Muscle layer of colon (tissue), 2 donors: ENCODE results near the gene STK10.
"Not testable (repeated sequence)": the region's sequence is repeated elsewhere in the genome, so short reads cannot be mapped to it uniquely, and the experiment has no call there.

ENCODE experiments used
- H3K27ac ChIP-seq: one replicate; pipeline ENCODE4 v1.7.0; 2013; ENCODE audit warnings: low read depth, mild to moderate bottlenecking, low read length, moderate library complexity
- H3K27me3 ChIP-seq, 2 donors: one replicate each; pipeline ENCODE4 v1.7.0; 2013; ENCODE audit warnings: low read length in 2 of 2, mild to moderate bottlenecking in 2 of 2; ENCODE audit not compliant: insufficient read depth in 2 of 2, control insufficient read depth in 1 of 2
- H3K36me3 ChIP-seq: one replicate; pipeline ENCODE4 v1.7.0; 2013; ENCODE audit warnings: mild to moderate bottlenecking, low read length; ENCODE audit not compliant: insufficient read depth
- H3K4me1 ChIP-seq: one replicate; pipeline ENCODE4 v1.7.0; 2013; ENCODE audit warnings: mild to moderate bottlenecking, low read length; ENCODE audit not compliant: insufficient read depth
- H3K4me3 ChIP-seq, 2 donors: one replicate each; pipeline ENCODE4 v1.7.0; 2013; ENCODE audit warnings: low read length in 2 of 2, low read depth in 1 of 2, mild to moderate bottlenecking in 1 of 2, moderate library complexity in 1 of 2
- H3K9ac ChIP-seq: one replicate; pipeline ENCODE4 v1.7.0; 2013; ENCODE audit warnings: low read length
- H3K9me3 ChIP-seq: one replicate; pipeline ENCODE4 v1.7.0; 2013; ENCODE audit warnings: mild to moderate bottlenecking, low read length
- donor health status: abdominal sarcoma.
- donor health status: Adenocarcinoma of cecum.

The STK10 gene

DNA sequence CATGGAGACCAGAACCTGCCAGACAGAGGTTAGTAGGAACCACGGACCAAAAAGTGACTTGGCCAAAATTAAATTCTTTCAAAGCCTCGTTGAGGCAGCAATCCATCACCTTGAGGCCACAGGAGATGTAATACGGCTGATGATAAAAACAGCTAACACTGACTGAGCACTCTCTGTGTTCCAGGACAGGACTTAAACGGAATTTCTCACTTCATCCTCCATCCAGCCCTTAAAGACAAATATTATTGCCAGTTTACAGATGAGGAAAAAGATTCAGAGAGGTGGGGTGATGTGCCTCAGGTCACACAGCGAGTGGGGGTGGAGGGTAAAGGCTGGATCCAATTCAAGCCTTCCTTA is 25.1 kb downstream of the STK10 start:
- Histone ChIP-seq H3K36me3 (no peaks in the 10 kb centered on the region), H3K4me3 (no peak overlapping the region), H3K9ac (no peak overlapping the region), H3K4me1 (peaks cover 2% of the 10 kb centered on the region), H3K27ac (no peak overlapping the region), H3K27me3 (no peaks in the 10 kb centered on the region), H3K9me3 (no peaks in the 10 kb centered on the region)

GRCh38 chr5:172162323-172162986 is 25.6 kb downstream of the STK10 start:
- Histone ChIP-seq H3K27ac (no peak overlapping the region), H3K27me3 (no peaks in the 10 kb centered on the region), H3K4me1 (no peaks in the 10 kb centered on the region), H3K9ac (no peak overlapping the region), H3K36me3 (no peaks in the 10 kb centered on the region), H3K9me3 (no peaks in the 10 kb centered on the region), H3K4me3 (no peak overlapping the region)

DNA sequence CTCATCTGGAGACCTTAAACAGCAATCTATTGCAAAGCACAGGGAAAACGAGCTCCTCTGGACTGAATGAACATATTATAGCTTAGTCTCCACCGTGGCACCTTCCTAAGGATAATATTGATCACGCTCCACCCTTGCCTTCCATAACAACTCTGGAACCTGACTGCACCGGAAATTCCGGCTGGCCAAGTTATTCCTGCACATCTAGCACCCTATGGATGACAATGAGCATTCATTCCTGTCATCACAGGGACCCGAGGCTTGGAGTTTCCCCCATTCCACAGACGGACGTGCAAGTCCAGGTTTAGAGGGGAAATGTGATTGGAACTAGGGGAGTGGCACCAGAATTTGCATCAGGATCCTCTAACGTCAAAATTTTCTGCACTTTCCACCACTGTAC is 27.5 kb downstream of the STK10 start:
- no peaks in the 10 kb centered on the region for H3K4me1 ChIP-seq
- no peaks in the 10 kb centered on the region for H3K9me3 ChIP-seq
- no peak overlapping the region for H3K9ac ChIP-seq
- H3K36me3 ChIP-seq, result peaks cover 4% of the 10 kb centered on the region
- H3K27ac ChIP-seq, result no peak overlapping the region
- no peaks in the 10 kb centered on the region for H3K27me3 ChIP-seq
- no peak overlapping the region for H3K4me3 ChIP-seq

GRCh38 chr5:172159016-172159415 is 29.0 kb downstream of the STK10 start:
- Histone ChIP-seq H3K9ac (no peak overlapping the region), H3K4me1 (no peaks in the 10 kb centered on the region), H3K4me3 (no peak overlapping the region), H3K27me3 (no peaks in the 10 kb centered on the region), H3K36me3 (peaks cover 4% of the 10 kb centered on the region), H3K9me3 (no peaks in the 10 kb centered on the region), H3K27ac (no peak overlapping the region)

DNA sequence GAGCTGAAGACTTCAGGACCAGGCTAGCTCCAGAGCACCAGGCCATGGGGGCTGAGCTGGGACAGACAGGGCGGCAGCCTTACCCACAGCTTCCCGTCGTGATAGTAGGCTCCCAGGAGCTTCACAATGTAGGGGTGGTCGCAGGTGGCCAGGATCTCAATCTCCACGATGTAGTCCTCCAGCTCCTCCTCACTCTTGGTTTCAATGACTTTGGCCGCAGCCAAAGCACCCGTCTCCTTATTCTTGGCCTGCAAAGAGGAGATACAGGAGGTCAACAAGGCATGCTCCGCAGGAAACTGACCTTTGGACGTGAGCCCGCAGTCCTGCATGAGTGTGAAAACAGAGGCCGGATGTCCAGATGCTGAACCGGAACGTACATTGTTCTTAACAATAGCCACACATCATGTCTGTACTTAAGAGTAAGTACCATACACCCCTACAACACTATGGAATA is 31.5 kb downstream of the STK10 start:
- H3K27me3 ChIP-seq, result no peaks in the 10 kb centered on the region
- H3K27ac ChIP-seq, result no peak overlapping the region
- H3K36me3 ChIP-seq, result peaks cover 4% of the 10 kb centered on the region
- H3K4me1 ChIP-seq, result no peaks in the 10 kb centered on the region
- H3K4me3 ChIP-seq, result no peak overlapping the region
- H3K9me3 ChIP-seq, result no peaks in the 10 kb centered on the region
- H3K9ac ChIP-seq, result no peak overlapping the region

DNA sequence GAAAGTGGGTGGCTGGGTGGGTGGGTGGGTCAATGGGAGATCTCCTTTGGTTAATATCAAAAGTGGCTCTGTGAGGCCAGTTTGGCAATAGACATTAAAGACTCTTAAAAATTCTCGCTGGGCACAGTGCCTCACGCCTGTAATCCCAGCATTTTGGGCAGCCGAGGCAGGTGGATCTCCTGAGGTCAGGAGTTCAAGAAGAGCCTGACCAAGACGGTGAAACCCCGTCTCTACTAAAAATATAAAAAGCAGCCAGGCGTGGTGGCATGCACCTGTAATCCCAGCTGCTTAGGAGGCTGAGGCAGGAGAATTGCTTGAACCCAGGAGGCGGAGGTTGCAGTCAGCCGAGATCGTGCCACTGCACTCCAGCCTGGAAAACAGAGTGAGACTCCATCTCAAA is 32.9 kb downstream of the STK10 start:
- not testable (repeated sequence) for H3K9ac ChIP-seq, H3K4me3 ChIP-seq, H3K9me3 ChIP-seq, H3K27me3 ChIP-seq, H3K4me1 ChIP-seq, H3K36me3 ChIP-seq, H3K27ac ChIP-seq

GRCh38 chr5:172153695-172154094 is 34.3 kb downstream of the STK10 start:
- Histone ChIP-seq H3K27ac (no peak overlapping the region), H3K27me3 (no peaks in the 10 kb centered on the region), H3K9me3 (no peaks in the 10 kb centered on the region), H3K4me1 (no peaks in the 10 kb centered on the region), H3K4me3 (no peak overlapping the region), H3K9ac (no peak overlapping the region), H3K36me3 (peaks cover 4% of the 10 kb centered on the region)

GRCh38 chr5:172151661-172152210 is 36.3 kb downstream of the STK10 start:
- Histone ChIP-seq H3K36me3 (peaks cover 4% of the 10 kb centered on the region), H3K4me1 (no peaks in the 10 kb centered on the region), H3K27ac (no peak overlapping the region)

GRCh38 chr5:172150514-172151425 is 37.3 kb downstream of the STK10 start:
- Histone ChIP-seq H3K27ac (no peak overlapping the region), H3K9me3 (no peaks in the 10 kb centered on the region), H3K4me3 (no peak overlapping the region), H3K27me3 (no peaks in the 10 kb centered on the region), H3K4me1 (no peaks in the 10 kb centered on the region), H3K9ac (no peak overlapping the region), H3K36me3 (no peaks in the 10 kb centered on the region)

More at GRCh38 chr5:172151661-172152210, 36.3 kb downstream of the STK10 start:
- Histone ChIP-seq H3K9ac (no peak overlapping the region), H3K4me3 (no peak overlapping the region), H3K9me3 (no peaks in the 10 kb centered on the region), H3K27me3 (no peaks in the 10 kb centered on the region)

DNA sequence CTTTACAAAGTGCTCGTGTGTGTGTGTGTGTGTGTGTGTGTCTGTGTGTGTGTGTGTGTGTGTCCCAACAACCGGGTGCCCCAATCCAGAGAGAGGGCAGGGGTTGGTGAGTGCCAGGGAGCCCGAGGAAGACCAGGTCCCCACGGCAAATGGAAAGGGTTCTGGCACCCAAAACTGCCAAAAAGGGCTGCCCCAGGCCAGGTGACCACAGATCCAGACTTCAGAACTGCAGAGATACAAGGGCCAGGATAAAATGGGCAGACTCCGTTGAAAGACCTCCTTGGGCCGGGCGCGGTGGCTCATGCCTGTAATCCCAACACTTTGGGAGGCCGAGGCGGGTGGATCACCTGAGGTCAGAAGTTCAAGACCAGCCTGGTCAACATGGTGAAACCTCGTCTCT is 38.5 kb downstream of the STK10 start:
- H3K9ac ChIP-seq, H3K4me1 ChIP-seq, H3K27ac ChIP-seq, H3K27me3 ChIP-seq, H3K4me3 ChIP-seq, H3K36me3 ChIP-seq, H3K9me3 ChIP-seq: not testable (repeated sequence)

- H3K9me3 ChIP-seq, result no peaks in the 10 kb centered on the region
- no peak overlapping the region for H3K9ac ChIP-seq
- no peaks in the 10 kb centered on the region for H3K4me1 ChIP-seq
- H3K27me3 ChIP-seq, result no peaks in the 10 kb centered on the region
- no peak overlapping the region for H3K4me3 ChIP-seq
- H3K36me3 ChIP-seq, result no peaks in the 10 kb centered on the region
- H3K27ac ChIP-seq, result no peak overlapping the region
Measured at GRCh38 chr5:172149073-172149472, 39.0 kb downstream of the STK10 start.
